ENCODE measurements around the gene MGST2.

The MGST2 gene

DNA sequence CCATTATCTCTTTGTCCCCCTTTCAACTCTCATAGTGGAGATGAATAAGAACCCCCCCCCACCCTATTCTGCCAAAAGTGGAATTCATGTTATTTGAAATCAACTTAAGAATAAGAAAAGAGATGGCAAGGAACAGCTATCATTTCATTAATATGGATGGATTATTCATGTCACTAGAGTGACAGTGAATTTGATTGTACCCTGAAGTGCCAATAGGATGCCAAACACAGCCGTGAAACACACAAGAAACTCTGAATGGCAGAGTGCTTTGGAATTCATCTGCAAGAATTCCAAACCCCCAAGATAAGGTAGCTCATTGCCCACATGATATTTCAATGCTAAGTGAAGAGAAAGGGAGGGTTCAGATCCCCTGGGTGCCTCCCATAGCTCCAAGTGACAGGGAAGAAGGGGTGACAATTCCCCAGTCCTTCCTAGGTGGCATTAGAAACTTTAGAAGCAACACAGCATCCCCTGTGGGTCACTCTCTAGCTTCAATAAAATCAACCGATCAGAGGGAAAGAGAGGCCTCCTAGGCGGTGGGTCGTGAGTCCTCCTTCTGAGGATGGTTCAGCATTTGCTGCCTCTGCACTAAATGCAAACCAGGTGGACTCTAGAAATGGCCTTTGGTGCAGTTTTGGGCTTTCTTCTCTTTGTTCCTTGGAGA is 84.3 kb downstream of the MGST2 start:
- TF ChIP-seq, protein P1, sequence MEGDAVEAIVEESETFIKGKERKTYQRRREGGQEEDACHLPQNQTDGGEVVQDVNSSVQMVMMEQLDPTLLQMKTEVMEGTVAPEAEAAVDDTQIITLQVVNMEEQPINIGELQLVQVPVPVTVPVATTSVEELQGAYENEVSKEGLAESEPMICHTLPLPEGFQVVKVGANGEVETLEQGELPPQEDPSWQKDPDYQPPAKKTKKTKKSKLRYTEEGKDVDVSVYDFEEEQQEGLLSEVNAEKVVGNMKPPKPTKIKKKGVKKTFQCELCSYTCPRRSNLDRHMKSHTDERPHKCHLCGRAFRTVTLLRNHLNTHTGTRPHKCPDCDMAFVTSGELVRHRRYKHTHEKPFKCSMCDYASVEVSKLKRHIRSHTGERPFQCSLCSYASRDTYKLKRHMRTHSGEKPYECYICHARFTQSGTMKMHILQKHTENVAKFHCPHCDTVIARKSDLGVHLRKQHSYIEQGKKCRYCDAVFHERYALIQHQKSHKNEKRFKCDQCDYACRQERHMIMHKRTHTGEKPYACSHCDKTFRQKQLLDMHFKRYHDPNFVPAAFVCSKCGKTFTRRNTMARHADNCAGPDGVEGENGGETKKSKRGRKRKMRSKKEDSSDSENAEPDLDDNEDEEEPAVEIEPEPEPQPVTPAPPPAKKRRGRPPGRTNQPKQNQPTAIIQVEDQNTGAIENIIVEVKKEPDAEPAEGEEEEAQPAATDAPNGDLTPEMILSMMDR (IDR thresholded peaks at IDR 0.05; ENCODE audit: control insufficient read depth, extremely low read depth, insufficient read depth): no peak
- DNase-seq (ENCODE audit: low read depth): no peak
- H3K4me3 ChIP-seq (ENCODE audit: low read depth, low read length): no peak overlapping the region

DNA sequence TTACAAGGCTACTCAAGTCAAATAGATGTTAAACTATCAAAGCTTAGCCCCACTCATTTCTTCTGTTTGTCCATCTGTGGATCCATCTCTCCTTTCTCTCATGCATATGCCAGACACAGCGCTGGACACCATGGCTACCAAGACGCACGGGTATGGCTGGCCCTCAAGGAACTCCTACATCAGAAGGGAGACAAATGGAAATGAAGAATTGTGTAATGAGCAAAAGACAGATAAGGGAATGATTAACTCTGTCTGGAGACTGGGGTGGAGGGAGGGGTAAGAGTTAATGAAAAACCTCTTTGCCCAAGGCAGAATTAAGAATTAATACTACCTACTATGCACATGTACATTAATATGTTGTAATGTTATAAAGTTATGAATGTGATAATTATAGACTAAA is 88.1 kb downstream of the MGST2 start:
- TF ChIP-seq, protein P1 (IDR thresholded peaks at IDR 0.05; ENCODE audit: control insufficient read depth, extremely low read depth, insufficient read depth): no peak
- no peak overlapping the region for H3K4me3 ChIP-seq (ENCODE audit: low read depth, low read length)
- no peak for DNase-seq (ENCODE audit: low read depth)
